ENCODE measurements around the gene WIPF3.

Gene WIPF3

DNA sequence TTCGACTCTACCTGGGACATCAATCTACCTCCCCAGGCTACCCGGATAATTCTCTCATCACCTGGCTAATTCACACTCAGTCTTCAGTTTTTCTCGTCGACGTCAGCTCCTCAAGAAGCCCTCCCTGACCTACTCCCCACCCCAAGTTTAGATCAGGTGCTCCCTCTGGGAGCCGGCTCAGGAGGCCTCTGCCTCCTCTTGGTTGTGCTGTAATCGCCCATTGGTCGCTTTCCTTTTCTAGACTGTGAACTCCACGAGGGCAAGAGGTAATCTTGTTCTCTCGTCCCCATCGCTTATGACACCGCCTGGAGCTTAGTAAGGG, 461 bp upstream of the WIPF3 start:
- no peak overlapping the region for H3K4ac ChIP-seq (ENCODE audit: low read depth, low read length)
- no peak overlapping the region for H2BK5ac ChIP-seq (ENCODE audit: low read depth, low read length, poor library complexity)
- no peak for DNase-seq
- H3K18ac ChIP-seq (ENCODE audit: low read length) = no peak overlapping the region
- H3K79me2 ChIP-seq (ENCODE audit: control insufficient read depth, insufficient read depth, low read length, poor library complexity) = no peaks in the 10 kb centered on the region
- H2BK12ac ChIP-seq (ENCODE audit: low read length) = no peak overlapping the region
- no peak overlapping the region for H3K14ac ChIP-seq (ENCODE audit: low read length)
- H4K8ac ChIP-seq (ENCODE audit: low read depth, low read length) = no peak overlapping the region
- H3K4me2 ChIP-seq (ENCODE audit: low read length) = peak overlapping the region; percentile 97
- no peak overlapping the region for H2AFZ ChIP-seq (ENCODE audit: insufficient read depth, low read length, poor library complexity)
- H4K12ac ChIP-seq (ENCODE audit: low read depth, low read length) = no peak overlapping the region
- no CpG with 5 or more reads among the region's 12 CpGs for WGBS (ENCODE audit: extremely low coverage, insufficient coverage, insufficient read length)
- no peak overlapping the region for H3K23ac ChIP-seq (ENCODE audit: low read length)
- no peak overlapping the region for H4K91ac ChIP-seq (ENCODE audit: low read depth, low read length)
- H3K9me3 ChIP-seq (ENCODE audit: insufficient read depth, low read depth, low read length) = peaks cover 5% of the 10 kb centered on the region
- H3K27me3 ChIP-seq (ENCODE audit: insufficient read depth, low read length) = peaks cover 20% of the 10 kb centered on the region
- H3K4me1 ChIP-seq (ENCODE audit: control insufficient read depth in 1 of 2, insufficient read depth in 2 of 2, low read length in 2 of 2) = peaks cover 6 to 8% of the 10 kb centered on the region in 2 experiments
- H3K36me3 ChIP-seq (ENCODE audit: control insufficient read depth in 1 of 2, insufficient read depth in 2 of 2, low read length in 2 of 2) = no peaks in the 10 kb centered on the region
- H2AK5ac ChIP-seq (ENCODE audit: low read length) = no peak overlapping the region
- H3K4me3 ChIP-seq (ENCODE audit: low read depth, low read length) = no peak overlapping the region
- no peak overlapping the region for H3K27ac ChIP-seq (ENCODE audit: low read depth, low read length)
- H2BK120ac ChIP-seq (ENCODE audit: insufficient read depth, low read length, poor library complexity) = no peak overlapping the region
- no peak overlapping the region for H3K9ac ChIP-seq (ENCODE audit: low read length)
- no peaks in the 10 kb centered on the region for H3K79me1 ChIP-seq (ENCODE audit: low read length)

DNA sequence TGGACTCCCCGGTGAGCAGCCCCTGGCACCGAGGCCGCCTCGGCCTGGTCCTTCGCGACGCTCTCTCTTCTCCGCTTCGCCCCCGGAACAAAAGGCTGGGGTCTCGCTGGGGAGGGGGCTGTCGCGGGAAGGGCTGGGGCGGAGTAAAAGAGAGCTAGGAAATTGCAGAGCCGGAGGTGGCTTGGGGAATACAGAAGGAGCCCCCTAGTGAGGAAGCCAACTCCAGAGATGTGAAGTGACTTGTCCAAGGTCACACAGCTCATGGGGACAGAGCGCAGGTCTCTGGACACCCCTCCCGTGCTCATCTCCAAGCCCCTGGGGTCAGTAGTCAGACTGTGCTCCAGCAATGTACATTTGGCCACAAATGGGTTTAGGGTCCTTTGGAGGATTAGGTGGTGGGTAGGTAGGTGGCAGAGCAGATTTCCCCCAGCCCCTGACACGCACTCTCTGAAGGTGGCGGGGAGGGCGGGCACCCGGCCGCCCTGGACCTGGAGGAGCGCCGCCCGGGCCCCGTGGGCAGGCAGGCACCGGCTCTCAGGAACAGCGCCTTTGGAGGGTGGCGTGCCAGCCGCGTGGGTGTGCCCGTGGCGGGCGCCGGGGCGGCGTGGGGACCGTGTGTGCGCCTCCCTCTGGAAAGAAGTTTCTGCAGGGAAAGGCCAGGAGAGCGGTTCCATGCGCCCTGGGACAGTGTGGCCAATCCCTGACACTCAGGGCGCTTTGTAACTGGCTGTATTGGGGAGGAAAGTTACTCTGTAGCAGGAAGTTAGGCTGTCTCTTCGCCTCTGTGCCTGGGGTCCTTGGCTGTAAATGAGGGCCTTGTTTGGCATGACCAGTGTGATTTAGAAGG, 910 bp downstream of the WIPF3 start:
- Histone ChIP-seq H3K36me3 (ENCODE audit: control insufficient read depth in 1 of 2, insufficient read depth in 2 of 2, low read length in 2 of 2) (no peaks in the 10 kb centered on the region), H2BK120ac (ENCODE audit: insufficient read depth, low read length, poor library complexity) (no peak overlapping the region), H3K4ac (ENCODE audit: low read depth, low read length) (no peak overlapping the region), H3K23ac (ENCODE audit: low read length) (no peak overlapping the region), H3K18ac (ENCODE audit: low read length) (no peak overlapping the region), H3K79me2 (ENCODE audit: control insufficient read depth, insufficient read depth, low read length, poor library complexity) (no peaks in the 10 kb centered on the region), H3K14ac (ENCODE audit: low read length) (no peak overlapping the region), H3K9ac (ENCODE audit: low read length) (peak overlapping the region; percentile 5), H3K79me1 (ENCODE audit: low read length) (no peaks in the 10 kb centered on the region), H4K8ac (ENCODE audit: low read depth, low read length) (no peak overlapping the region), H3K27ac (ENCODE audit: low read depth, low read length) (no peak overlapping the region), H2BK5ac (ENCODE audit: low read depth, low read length, poor library complexity) (no peak overlapping the region), H3K27me3 (ENCODE audit: insufficient read depth, low read length) (peaks cover 20% of the 10 kb centered on the region), H3K4me1 (ENCODE audit: control insufficient read depth in 1 of 2, insufficient read depth in 2 of 2, low read length in 2 of 2) (peaks cover 6 to 8% of the 10 kb centered on the region in 2 experiments), H4K91ac (ENCODE audit: low read depth, low read length) (no peak overlapping the region), H3K4me3 (ENCODE audit: low read depth, low read length) (peak overlapping the region; percentile 67), H2AK5ac (ENCODE audit: low read length) (no peak overlapping the region), H3K9me3 (ENCODE audit: insufficient read depth, low read depth, low read length) (peaks cover 5% of the 10 kb centered on the region), H3K4me2 (ENCODE audit: low read length) (peak overlapping the region; percentile 97), H2BK12ac (ENCODE audit: low read length) (no peak overlapping the region), H2AFZ (ENCODE audit: insufficient read depth, low read length, poor library complexity) (peak overlapping the region; percentile 67), H4K12ac (ENCODE audit: low read depth, low read length) (no peak overlapping the region)
- no CpG with 5 or more reads among the region's 43 CpGs for WGBS (ENCODE audit: extremely low coverage, insufficient coverage, insufficient read length)
- DNase-seq = peak in 1 of 2 donors; percentile 13

DNA sequence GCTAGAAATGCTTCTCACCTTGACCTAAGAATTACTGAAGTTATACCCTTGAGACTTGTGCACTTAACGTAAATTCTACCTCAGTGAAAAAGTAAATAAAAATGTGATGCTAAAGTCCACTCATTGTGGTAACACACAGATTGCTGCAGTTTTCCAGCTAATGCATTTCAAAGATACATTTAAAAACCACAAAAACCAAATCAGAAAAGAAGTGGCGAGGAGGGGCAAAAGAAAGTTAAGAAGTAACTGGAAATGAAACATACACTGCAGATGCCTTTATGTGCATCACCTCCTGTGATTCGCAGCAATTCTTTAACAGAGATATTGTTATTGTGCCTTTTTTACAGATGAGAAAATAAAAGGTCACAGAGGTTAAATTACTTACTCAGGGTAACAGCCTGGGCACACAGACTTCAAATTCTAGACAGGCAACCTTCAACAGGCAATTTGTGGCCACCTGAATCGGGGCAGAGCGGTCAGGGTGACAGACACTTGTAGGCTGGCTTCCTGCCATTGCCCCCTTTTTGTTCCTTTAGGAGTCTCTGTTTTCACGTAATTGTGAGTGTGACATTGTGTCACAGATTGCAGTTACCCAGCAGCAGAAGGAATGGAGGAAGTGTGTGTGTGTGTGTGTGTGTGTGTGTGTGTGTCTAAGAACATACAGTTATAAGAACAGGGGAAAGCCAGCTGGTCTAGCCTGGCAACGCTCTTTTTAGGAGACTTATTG, 1.9 kb downstream of the WIPF3 start:
- Histone ChIP-seq H3K4me2 (ENCODE audit: low read length) (no peak overlapping the region), H2BK5ac (ENCODE audit: low read depth, low read length, poor library complexity) (no peak overlapping the region), H2AFZ (ENCODE audit: insufficient read depth, low read length, poor library complexity) (no peak overlapping the region), H3K9ac (ENCODE audit: low read length) (no peak overlapping the region), H2AK5ac (ENCODE audit: low read length) (no peak overlapping the region), H3K27ac (ENCODE audit: low read depth, low read length) (no peak overlapping the region), H3K9me3 (ENCODE audit: insufficient read depth, low read depth, low read length) (peaks cover 5% of the 10 kb centered on the region), H3K4me3 (ENCODE audit: low read depth, low read length) (no peak overlapping the region), H2BK12ac (ENCODE audit: low read length) (no peak overlapping the region), H3K4me1 (ENCODE audit: control insufficient read depth in 1 of 2, insufficient read depth in 2 of 2, low read length in 2 of 2) (peaks cover 6 to 8% of the 10 kb centered on the region in 2 experiments), H2BK120ac (ENCODE audit: insufficient read depth, low read length, poor library complexity) (no peak overlapping the region), H4K8ac (ENCODE audit: low read depth, low read length) (no peak overlapping the region), H3K79me2 (ENCODE audit: control insufficient read depth, insufficient read depth, low read length, poor library complexity) (no peaks in the 10 kb centered on the region), H3K27me3 (ENCODE audit: insufficient read depth, low read length) (peaks cover 20% of the 10 kb centered on the region), H3K36me3 (ENCODE audit: control insufficient read depth in 1 of 2, insufficient read depth in 2 of 2, low read length in 2 of 2) (no peaks in the 10 kb centered on the region), H3K4ac (ENCODE audit: low read depth, low read length) (no peak overlapping the region), H3K79me1 (ENCODE audit: low read length) (no peaks in the 10 kb centered on the region), H3K14ac (ENCODE audit: low read length) (no peak overlapping the region), H4K91ac (ENCODE audit: low read depth, low read length) (no peak overlapping the region), H3K23ac (ENCODE audit: low read length) (no peak overlapping the region), H3K18ac (ENCODE audit: low read length) (no peak overlapping the region), H4K12ac (ENCODE audit: low read depth, low read length) (no peak overlapping the region)
- no CpG with 5 or more reads among the region's 7 CpGs for WGBS (ENCODE audit: extremely low coverage, insufficient coverage, insufficient read length)
- DNase-seq = no peak

DNA sequence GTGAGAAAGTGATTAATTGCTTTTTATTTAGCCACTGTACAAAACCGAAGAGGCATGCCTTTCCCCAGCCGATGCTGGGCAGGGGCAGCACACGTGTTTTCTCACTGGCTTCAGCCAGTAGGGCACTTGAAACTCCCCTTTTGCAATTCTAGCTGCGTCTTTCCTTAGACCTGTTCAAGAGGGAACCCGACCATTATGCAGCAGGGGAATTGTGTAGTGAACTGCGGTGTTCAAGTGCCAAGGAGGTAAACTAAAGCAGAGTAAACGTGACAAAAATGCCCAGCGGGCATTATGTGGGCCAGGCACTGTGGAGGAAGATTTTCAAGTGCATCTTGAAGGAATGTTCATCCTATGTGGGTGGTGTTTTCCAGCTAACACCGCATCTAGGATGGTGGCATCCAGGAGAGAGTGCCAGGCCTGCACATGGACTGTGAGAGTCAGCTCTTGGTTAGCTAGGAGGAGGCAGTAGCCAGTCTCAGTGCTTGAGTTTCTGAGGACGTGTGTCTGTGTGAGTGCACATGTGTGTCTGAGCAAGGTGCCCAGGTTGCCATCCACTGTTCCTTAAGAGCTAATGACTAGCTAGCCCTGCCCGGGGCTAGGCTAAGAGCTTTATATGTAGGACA, 3.3 kb downstream of the WIPF3 start:
- H3K4me3 ChIP-seq (ENCODE audit: low read depth, low read length) = no peak overlapping the region
- H3K9ac ChIP-seq (ENCODE audit: low read length) = no peak overlapping the region
- peaks cover 20% of the 10 kb centered on the region for H3K27me3 ChIP-seq (ENCODE audit: insufficient read depth, low read length)
- no peak overlapping the region for H4K12ac ChIP-seq (ENCODE audit: low read depth, low read length)
- no peaks in the 10 kb centered on the region for H3K36me3 ChIP-seq (ENCODE audit: control insufficient read depth in 1 of 2, insufficient read depth in 2 of 2, low read length in 2 of 2)
- no peak overlapping the region for H2BK5ac ChIP-seq (ENCODE audit: low read depth, low read length, poor library complexity)
- no peak overlapping the region for H3K23ac ChIP-seq (ENCODE audit: low read length)
- no peak overlapping the region for H3K27ac ChIP-seq (ENCODE audit: low read depth, low read length)
- no peak overlapping the region for H2AFZ ChIP-seq (ENCODE audit: insufficient read depth, low read length, poor library complexity)
- no peak overlapping the region for H3K4me2 ChIP-seq (ENCODE audit: low read length)
- no peak overlapping the region for H2BK12ac ChIP-seq (ENCODE audit: low read length)
- DNase-seq = no peak
- H3K79me2 ChIP-seq (ENCODE audit: control insufficient read depth, insufficient read depth, low read length, poor library complexity) = no peaks in the 10 kb centered on the region
- no peak overlapping the region for H3K14ac ChIP-seq (ENCODE audit: low read length)
- no peak overlapping the region for H3K18ac ChIP-seq (ENCODE audit: low read length)
- H4K91ac ChIP-seq (ENCODE audit: low read depth, low read length) = no peak overlapping the region
- H2AK5ac ChIP-seq (ENCODE audit: low read length) = no peak overlapping the region
- H3K4me1 ChIP-seq (ENCODE audit: control insufficient read depth in 1 of 2, insufficient read depth in 2 of 2, low read length in 2 of 2) = peaks cover 6 to 8% of the 10 kb centered on the region in 2 experiments
- H4K8ac ChIP-seq (ENCODE audit: low read depth, low read length) = no peak overlapping the region
- no peak overlapping the region for H2BK120ac ChIP-seq (ENCODE audit: insufficient read depth, low read length, poor library complexity)
- H3K79me1 ChIP-seq (ENCODE audit: low read length) = no peaks in the 10 kb centered on the region
- no peak overlapping the region for H3K4ac ChIP-seq (ENCODE audit: low read depth, low read length)
- no CpG with 5 or more reads among the region's 11 CpGs for WGBS (ENCODE audit: extremely low coverage, insufficient coverage, insufficient read length)
- H3K9me3 ChIP-seq (ENCODE audit: insufficient read depth, low read depth, low read length) = peaks cover 5% of the 10 kb centered on the region
